Left cardiac atrium (tissue), 4 donors: ENCODE data around the gene LINGO4. TPM values are rescaled to one million over a fixed set of nuclear protein-coding genes. Genes with fewer than 3 reads are reported as not detected.

Source experiments
- ATAC-seq, 2 donors: fragments of 200-7000 bp; cut with Tn5 transposase; one replicate each; pipeline ENCODE4 v1.9.1; 2020; ENCODE audit warnings: mild to moderate bottlenecking in 2 of 2, moderate library complexity in 2 of 2
- DNase-seq: peaks from one replicate; pipeline ENCODE4 v3.0.0-alpha.2; 2020
- intact Hi-C, 2 donors: fragments of 100-400 bp; cut with DNase I; formaldehyde crosslinking; loops; one replicate each; pipeline versions ENCODE4 v1.14.1 to v1.15.1; 2022 to 2023
- total RNA-seq, 2 donors: library from RNA; stranded (reverse); fragmentation: NEBNext Ultra II Directional; extraction: Animal tissue kit (Norgen Biotek cat#: 25700); gene quantifications; one replicate each; pipeline ENCODE4 v1.2.1, GENCODE V29; 2021
- donor health status: DM: no; HTN: yes; CAD: no.
- donor health status: DM: no; HTN: yes; CAD: no; lungs with severe emphysema.
- donor health status: DM: yes; HTN: yes; CAD: no.
- donor health status: Dilated cardiomyopathy.

LINGO4 gene
- total RNA-seq, 2 donors from 2014 or later, result 0.29 TPM; not detected in 1

GRCh38 chr1:151837197-151837596 is 32.0 kb upstream of the LINGO4 start:
- ATAC-seq (no peak), DNase-seq (peak; percentile 3)
- intact Hi-C loops, result loop anchor here in 1 of 2 donors (5.0 to 10.0 kb wide), 2 partner anchors 245 to 392 kb away; no protein-coding TSS in a partner anchor

GRCh38 chr1:151835596-151835995 is 30.4 kb upstream of the LINGO4 start:
- intact Hi-C loops, result loop anchor here in 1 of 2 donors (5.0 to 10.0 kb wide), 2 partner anchors 243 to 391 kb away; no protein-coding TSS in a partner anchor
- DNase-seq (no peak), ATAC-seq (no peak)

- intact Hi-C loops, result loop anchor here in 1 of 2 donors (10.0 kb wide), 1 partner anchor 389 kb away; no protein-coding TSS in a partner anchor
- ATAC-seq, result no peak
Observed at GRCh38 chr1:151834239-151834638, 29.0 kb upstream of the LINGO4 start.

GRCh38 chr1:151833172-151833900 is 28.1 kb upstream of the LINGO4 start:
- intact Hi-C loops, result loop anchor here in 1 of 2 donors (10.0 kb wide), 1 partner anchor 389 kb away; no protein-coding TSS in a partner anchor

More at GRCh38 chr1:151834239-151834638, 29.0 kb upstream of the LINGO4 start:
- no peak for DNase-seq

GRCh38 chr1:151832318-151832980 is 27.2 kb upstream of the LINGO4 start:
- intact Hi-C loops, result loop anchor here in 1 of 2 donors (10.0 kb wide), 1 partner anchor 388 kb away; no protein-coding TSS in a partner anchor
- ATAC-seq (peak; percentile 80 to 81), DNase-seq (peak; percentile 80)

More at GRCh38 chr1:151833172-151833900, 28.1 kb upstream of the LINGO4 start:
- ATAC-seq (no peak), DNase-seq (no peak)

GRCh38 chr1:151831605-151832004 is 26.4 kb upstream of the LINGO4 start, which contains the start of gene RORC:
RORC (minus strand) TSS chr1:151831802; CDS start chr1:151831764, 38 bp downstream.
- ATAC-seq (peak; percentile 70 to 80), DNase-seq (no peak)
- intact Hi-C loops, result loop anchor here in 1 of 2 donors (10.0 kb wide), 1 partner anchor 387 kb away; no protein-coding TSS in a partner anchor

GRCh38 chr1:151831256-151831591 is 26.0 kb upstream of the LINGO4 start:
- ATAC-seq (no peak), DNase-seq (no peak)
- intact Hi-C loops, result loop anchor here in 1 of 2 donors (10.0 kb wide), 1 partner anchor 386 kb away; no protein-coding TSS in a partner anchor

- ATAC-seq, result no peak
- DNase-seq, result no peak
- intact Hi-C loops, result loop anchor here in 1 of 2 donors (10.0 kb wide), 1 partner anchor 385 kb away; no protein-coding TSS in a partner anchor
Observed at GRCh38 chr1:151830055-151830454, 24.8 kb upstream of the LINGO4 start.

- ATAC-seq, result no peak
- no peak for DNase-seq
- intact Hi-C loops, result loop anchor here in 1 of 2 donors (10.0 kb wide), 1 partner anchor 385 kb away; no protein-coding TSS in a partner anchor
Observed at GRCh38 chr1:151829352-151830046, 24.3 kb upstream of the LINGO4 start.

- DNase-seq, result peak; percentile 62
- peak in 1 of 2 donors; percentile 59 for ATAC-seq
- intact Hi-C loops, result no loop called here
Observed at GRCh38 chr1:151828921-151829320, 23.7 kb upstream of the LINGO4 start.

- ATAC-seq (no peak), DNase-seq (no peak)
- intact Hi-C loops, result no loop called here
Observed at GRCh38 chr1:151827853-151828252, 22.6 kb upstream of the LINGO4 start.

GRCh38 chr1:151825751-151826660 is 20.8 kb upstream of the LINGO4 start:
- intact Hi-C loops, result no loop called here
- DNase-seq (no peak), ATAC-seq (no peak)

- no peak for DNase-seq
- intact Hi-C loops, result no loop called here
- ATAC-seq, result peak in 1 of 2 donors; percentile 31
Observed at GRCh38 chr1:151825204-151825603, 20.0 kb upstream of the LINGO4 start.

- ATAC-seq (no peak), DNase-seq (no peak)
- intact Hi-C loops, result no loop called here
Observed at GRCh38 chr1:151823175-151823574, 18.0 kb upstream of the LINGO4 start.

GRCh38 chr1:151822404-151822803 is 17.2 kb upstream of the LINGO4 start:
- ATAC-seq (no peak), DNase-seq (no peak)
- intact Hi-C loops, result no loop called here

GRCh38 chr1:151820940-151821339 is 15.7 kb upstream of the LINGO4 start:
- no peak for ATAC-seq
- intact Hi-C loops, result no loop called here
- no peak for DNase-seq

GRCh38 chr1:151819976-151820623 is 14.9 kb upstream of the LINGO4 start:
- peak; percentile 31 to 80 for ATAC-seq
- DNase-seq, result no peak
- intact Hi-C loops, result no loop called here
